Mucosa of gallbladder (tissue), 1 donor: Measurements from ENCODE around the gene CATSPERD. TPM values are rescaled to one million over a fixed set of nuclear protein-coding genes. Genes with fewer than 3 reads are reported as not detected.

Experiments
- DNase-seq: peaks from one replicate; pipeline ENCODE4 v3.0.0-alpha.2; 2020; ENCODE audit warnings: low spot score
- total RNA-seq: library from RNA; stranded (reverse); gene quantifications from one replicate; pipeline ENCODE4 v1.2.1, GENCODE V29; 2021
- donor health status: DM: no; HTN: no; CAD: no.

Gene CATSPERD, protein sequence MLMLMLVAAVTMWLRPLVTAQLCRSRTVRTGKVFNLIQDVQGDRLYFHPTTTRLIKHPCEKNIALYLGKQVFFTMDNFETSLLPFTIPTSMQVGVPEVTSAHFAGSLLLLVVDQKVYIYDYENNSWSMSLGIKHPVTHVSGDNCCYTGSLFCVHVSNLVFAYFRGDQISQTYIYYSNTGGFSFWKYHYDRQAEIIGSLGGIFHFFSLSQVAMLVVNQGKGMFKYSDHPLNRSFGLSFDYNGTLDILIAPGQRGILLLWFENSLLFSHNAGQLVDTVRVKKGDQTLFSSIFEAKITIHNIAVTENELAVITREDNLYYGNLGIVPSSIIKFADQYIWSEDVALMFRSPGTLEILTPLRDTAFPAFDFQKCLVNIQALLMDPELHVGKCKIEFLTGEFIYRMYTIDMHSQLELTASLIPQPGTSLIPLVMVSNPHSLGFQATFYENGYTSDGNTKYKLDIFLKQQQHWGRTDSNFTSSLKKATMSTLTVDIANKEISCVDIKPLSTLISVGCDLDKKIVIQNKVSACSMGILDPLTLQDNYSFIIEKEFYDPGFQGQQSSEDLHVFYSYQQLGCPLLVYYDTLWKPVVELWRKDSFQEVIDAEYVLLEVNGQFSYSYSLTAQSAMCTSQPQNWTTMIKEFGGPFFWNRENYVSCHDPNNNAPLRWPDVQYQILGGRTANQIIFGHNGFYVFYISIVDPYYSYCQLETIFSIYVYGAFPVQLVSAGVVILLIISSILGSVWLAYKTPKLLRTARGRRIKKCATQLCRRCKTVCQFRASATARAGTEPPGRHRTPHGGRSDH
- total RNA-seq, result not detected

DNA sequence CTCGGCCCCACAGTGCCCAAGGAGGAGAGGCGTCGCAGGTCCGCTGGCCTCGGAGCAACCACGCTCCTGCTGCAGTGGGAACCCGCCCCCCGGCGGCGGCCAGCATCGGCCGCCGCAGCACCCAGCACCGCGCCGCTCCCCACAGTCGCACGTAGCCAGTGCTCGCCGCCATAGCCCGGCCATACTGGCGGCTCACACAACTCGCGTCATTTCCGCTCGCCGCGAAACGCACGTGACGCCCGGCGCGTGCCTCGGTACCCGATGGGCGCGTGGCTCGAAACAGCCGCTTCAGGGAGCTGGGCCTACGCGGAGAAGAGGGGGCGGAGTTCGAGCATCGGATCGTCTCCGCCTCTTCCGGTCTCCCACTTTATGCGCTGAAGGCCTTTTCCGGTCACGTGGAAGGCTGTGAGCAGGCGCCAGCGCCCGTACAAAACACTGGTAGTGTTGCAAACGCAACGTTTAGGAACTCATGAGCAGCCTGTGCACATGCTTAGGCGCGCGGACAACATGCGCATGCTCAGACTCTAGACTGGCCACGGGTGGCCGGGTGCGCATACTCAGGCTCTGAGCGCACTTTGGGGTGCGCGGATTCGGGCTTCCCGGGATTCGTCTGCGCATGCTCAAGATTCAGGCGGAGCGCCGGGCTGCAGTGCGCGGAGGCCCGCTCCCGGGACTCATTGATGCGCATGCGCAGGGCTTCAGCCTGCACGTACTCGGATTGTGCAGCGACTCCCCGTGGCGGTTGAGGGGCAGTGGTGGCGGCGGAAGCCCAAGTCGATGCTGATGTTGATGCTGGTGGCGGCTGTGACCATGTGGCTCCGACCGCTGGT lies at the start of gene CATSPERD, which contains the start of gene LONP1:
CATSPERD (plus strand) TSS at position 677 of the 830 bp plus-strand sequence; CDS start at position 778, 101 bp downstream.
LONP1 (minus strand) TSS at position 186 of the 830 bp plus-strand sequence; CDS start at position 172, 14 bp downstream.
- peak; percentile 99 for DNase-seq

DNA sequence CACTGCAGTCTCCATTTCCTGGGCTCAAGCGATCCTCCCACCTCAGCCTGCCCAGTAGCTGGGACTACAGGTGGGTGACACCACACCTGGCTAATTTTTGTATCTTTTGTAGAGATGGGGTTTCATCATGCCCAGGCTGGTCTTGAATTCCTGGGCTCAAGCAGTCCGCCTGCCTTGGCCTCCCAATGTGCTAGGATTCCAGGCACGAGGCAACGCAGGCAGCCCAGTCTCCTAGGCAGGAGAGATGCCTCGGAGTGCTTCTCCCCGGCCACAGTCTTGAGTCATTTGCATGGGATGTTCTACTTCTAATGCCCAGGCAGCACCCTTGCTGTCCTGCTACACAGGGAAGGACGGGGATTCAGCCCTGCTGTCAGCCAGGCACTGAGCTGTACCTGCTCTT lies 48.8 kb upstream of the CATSPERD start:
- no peak for DNase-seq

DNA sequence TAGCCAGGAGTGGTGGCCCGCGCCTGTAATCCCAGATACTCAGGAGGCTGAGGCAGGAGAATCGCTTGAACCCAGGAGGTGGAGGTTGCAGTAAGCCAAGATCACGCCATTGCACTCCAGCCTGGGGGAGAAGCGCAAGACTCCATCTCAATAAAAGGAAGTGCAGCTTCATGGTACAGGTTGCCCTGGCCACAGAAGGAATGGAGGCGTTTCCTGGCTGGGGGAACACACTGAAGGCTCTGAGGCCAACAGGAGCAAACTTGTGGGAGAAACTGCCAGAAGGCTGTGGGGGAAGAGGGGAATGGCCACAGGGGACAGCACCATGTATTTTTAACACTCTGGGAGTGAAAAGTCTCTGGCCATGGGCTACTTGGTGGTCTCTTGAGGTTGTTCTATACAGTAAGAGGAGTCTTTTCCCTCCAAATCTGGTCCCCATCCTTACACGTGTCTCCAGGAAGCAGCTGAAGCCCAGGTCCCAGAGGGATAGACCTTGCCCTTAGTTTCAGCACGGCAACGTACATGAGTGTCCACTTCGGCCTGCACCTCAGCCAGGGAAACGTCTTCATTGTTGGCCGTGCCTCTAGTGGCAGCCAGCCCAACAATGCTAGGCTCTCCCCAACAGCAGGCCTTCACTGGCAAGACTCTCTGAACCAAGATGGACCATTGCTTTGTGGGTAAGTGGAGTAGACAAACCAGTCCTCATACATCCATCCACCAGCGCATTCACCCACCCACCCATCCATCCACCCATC lies 47.6 kb upstream of the CATSPERD start:
- no peak for DNase-seq

DNA sequence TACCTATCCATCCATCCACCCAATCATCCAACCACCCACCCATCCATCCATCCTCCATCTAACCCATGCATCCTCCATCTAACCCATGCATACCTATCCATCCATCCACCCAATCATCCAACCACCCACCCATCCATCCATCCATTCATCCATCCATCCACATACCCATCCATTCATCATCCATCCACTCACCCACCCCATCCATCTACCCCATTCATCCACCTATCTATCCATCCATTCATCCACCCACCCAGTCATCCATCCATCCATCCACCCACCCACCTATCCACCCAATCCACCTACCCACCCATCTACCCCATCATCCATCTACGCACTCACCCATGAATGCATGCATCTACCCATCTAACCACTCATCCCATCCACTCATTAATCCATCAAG lies 46.7 kb upstream of the CATSPERD start:
- DNase-seq, result no peak

DNA sequence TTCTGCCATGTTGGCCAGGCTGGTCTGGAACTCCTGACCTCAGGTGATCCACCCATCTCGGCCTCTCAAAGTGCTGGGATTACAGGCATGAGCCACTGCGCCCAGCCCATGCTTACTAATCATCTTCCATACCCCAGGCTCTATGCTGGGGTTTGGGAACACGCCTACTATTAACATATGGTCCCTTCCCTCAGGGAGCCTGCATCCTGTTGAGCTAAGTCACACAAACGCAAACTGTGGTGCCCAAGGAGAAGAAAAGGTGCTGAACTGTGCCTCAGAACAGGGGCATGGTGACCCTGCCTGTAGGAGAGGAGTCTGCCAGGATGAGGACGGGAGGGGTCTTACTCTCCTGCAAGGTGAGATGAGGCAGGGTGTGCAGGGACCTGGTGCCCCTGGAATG lies 45.7 kb upstream of the CATSPERD start:
- no peak for DNase-seq

DNA sequence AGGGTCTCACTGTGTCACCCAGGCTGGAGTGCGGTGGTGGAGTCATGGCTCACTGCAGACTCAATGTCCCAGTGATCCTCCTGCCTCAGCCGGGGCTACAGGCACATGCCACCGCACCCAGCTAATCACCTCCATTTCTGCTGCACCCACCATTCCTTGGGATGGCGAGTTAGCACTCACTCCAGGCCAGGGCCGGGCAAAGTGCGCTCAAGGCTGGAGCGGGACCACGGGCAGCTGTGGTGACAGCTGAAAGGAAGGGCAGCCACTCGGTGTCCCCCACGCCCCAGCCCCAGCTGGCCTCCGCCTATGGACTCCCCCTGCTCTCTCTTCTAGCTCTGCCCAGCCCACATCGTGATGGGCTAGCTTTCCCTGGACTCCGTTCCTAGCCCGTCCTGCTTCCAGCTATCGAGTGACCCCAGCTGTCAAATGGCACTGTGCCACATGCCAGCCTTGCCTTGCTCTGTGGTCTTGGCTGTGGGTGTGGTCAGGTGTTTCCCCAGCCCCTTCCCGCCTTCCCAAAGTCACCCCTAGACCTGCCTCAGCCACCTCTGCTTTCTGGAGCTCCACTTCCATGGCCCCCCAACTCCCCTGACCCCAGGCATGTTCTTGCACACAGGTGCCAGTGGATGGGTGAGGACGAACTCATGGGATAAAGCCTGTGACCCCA lies 44.2 kb upstream of the CATSPERD start:
- DNase-seq, result no peak

DNA sequence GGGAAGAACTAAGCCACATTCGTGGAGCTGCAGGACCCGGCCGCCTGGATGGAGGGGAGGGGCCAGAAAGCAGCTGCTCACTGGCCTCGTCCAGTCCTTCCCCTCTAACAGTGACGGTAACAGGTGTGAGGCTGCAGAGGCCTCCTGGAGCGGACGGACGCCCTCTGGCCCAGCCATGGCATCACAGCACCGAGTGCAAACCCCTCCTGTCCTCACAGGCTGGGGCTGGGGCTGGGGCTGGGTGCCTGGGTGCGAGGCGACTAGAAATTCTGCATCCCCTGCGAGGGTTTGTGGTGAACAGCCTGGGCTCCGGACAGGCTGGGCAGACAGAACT lies 43.7 kb upstream of the CATSPERD start:
- DNase-seq, result no peak

DNA sequence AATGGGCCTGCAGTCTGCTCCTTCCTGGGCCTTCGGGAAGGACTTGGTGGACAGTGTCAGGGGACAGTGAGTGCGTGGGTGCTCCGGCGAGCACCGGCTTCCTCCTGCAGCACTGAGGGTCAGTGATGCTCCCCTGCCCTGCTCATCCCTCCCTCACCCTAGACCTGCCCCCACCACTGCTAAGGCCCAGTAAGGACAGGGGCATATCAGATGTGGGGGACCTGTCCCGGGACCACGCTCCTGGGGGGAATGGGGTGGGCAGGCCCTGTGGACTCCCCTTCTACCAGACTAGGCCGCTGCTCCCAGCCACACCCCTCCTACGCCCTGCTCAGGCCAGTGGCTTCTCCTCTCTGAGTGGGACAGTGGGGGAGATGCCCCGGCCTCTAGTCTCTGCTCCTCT lies 43.3 kb upstream of the CATSPERD start:
- DNase-seq, result no peak

DNA sequence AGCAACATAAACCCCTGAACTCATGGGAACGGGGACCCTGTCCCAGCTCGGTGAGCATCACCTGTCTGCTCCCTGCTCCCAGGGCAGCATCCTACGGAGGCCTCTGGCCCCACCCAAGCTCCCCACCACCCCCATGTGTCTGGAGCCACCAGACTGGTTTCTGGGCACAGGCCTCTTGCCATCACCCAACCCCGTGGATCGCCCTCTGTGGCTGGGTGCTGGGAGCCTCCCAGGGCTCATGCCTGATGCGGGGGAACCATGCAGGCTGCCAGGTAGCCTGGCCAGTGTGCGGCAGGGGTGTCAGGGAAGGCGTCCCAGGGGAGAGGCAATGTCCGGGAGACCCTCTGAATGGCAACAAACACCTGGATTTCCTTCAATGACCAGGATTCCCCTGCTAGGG lies 42.9 kb upstream of the CATSPERD start:
- DNase-seq, result no peak

DNA sequence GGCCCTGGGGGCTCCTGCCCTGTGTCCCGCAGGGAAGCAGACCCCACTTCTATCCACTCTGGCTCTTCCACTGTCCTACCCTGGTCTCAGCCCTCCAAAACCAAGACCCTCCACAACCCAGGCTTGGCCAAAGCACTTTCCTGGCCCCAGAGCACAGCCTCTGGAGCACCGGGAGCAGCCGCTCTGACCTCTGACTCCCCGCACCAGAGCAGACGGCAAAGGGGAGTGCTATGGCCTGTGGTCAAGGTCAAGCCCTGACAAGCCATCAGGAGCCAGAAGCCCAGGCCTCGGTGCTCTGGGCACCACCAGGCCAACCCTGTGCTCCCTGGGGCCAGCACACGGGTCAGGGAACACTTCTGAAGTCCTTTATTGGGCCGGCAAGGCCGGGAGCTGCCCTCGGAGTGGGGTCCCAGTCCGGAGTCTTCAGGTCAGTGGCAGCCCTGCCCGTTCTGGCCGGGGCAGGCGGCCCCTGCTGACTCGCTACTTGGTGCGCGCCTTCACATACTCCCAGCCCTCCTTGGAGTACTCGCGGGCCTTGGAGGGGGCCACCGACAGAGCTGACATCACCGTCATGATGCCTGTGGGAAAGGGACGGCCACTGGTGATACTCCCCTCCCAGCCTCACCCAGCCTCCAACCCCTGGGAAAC lies 42.2 kb upstream of the CATSPERD start:
- DNase-seq, result no peak

DNA sequence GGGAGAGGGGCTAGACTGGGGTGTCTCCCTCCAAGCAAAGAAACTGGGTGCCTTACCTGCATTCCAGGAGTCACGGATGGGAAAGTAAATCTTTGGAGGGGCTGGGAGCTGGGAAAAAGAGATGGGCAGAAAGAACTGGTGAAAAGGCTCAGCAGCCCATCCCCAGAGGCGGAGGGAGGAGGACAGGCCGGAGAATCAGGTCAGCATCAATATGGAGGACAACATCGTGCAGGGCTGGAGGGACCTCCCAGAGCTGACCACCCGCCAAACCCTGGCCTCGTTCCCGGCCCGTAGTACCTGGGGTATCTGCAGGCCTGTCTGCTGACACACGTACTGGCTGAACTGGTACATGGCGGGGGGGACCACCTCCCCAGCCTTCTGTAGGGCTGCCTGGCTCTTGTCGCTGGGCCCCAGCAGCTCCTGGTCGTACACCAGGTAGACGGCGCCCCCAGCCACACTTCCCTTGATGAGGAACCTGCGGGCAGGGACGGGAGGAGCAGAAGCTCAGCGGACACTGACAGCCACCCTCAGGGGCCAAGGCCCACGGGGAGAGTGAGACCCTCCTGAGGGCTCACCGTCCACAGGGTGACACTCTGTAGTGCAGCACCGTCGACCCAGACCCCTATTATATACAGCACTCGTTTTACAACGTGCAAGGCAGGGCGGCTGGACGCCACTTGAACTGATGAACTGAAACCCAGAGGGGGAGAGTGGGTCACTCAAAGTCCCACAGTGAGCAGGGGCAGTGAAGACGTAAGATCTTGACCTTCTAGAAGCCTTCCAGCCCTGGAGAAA lies 41.0 kb upstream of the CATSPERD start:
- DNase-seq, result no peak

DNA sequence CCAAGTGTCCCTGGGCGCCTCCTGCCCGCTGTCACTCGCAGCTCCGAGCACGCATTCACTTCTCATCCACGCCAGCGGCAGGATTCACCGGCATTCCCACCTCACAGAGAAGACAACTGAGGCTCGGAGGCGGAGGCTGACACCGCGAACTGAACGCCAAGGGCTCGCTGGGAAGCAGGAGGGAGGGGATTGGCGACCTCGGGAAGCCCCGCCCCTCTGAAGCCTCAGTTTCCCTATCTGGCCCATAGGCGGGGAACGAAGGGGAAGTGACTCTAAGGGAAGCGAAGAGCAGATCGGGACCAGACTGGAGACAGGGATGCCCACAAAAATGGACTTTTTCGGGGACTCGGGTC lies 40.4 kb upstream of the CATSPERD start:
- no peak for DNase-seq

DNA sequence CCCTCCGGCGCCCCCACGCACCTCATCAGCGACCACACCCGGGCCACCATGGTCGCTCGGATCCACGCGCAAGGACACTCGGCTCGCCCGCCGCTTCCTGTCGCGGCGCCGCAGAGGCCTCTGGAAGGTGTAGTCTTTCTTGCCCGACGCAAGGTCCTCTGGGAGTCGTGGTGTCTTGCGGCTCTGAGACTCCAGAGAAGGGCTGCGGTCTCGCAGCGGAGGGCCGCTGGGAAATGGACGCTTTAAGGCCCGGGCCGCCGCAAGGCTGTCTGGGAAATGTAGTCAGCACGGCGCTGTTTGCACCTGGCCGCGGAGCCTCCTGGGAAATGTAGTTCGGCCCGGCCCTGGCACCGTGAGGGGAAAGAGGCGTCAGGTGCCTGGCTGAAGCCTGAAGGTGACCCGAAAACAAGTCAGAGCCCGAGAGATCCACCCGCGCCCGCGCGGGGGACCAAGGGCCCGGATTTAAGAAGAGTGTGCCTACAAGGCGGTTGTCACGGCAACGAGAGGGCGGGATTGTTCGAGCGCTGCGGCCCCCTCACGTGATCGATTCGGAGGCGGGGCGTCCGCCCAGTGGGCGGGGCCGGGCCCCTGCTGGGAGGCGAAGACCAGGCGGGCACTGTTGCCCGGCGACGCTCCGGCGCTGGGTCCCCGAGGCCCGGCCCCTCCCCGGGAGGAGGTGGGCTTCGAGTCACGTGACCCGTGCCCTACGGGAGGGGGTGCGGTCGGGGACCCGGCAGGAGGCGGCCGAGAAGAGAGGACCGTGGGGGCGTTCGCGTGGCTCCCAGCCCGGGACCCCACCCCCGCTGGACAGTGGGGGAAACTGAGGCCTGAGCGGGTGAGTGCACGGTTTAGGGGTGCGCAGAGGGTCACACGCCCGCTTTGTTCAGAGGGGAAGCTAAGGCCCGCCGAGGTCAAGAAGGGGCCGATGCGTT lies 39.7 kb upstream of the CATSPERD start, which contains the start of the genes HSD11B1L and MICOS13:
HSD11B1L (plus strand) TSS at position 591 of the 932 bp plus-strand sequence. CDS start 3,806 bp downstream, outside the sequence.
MICOS13 (minus strand) TSS at position 80 of the 932 bp plus-strand sequence; CDS start at position 50, 30 bp downstream.
- peak; percentile 99 for DNase-seq

DNA sequence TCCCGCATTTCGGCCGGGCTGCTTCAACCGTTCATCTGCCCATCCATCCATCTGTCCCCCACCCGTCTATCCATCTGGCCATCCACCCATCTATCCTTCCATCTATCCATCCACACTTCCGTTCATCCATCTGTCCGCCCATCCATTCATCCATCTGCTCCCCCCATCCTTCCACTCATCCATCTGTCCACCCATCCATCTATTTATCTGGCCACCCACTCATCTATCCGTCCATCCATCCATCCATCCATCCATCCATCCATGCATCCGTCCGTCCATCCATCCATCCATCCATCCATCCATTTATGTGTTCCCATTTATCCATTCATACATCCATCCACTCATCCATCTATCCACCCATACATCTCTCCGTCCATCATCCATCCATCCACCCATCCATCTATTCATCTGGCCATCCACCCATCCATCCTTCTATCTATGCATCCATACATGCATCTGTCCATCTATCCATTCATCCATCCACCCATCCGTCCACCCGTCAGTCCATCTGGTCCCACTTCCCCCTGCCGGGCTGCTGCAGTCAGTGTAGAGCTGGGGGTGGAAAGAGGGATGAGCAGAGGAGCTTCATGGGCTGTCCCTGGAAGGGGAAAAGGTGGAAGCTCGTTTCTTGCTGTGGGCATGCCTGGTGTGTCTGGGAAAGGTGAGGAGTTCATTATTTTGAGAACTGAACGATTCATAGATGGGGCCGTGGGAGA lies 38.9 kb upstream of the CATSPERD start:
- no peak for DNase-seq

DNA sequence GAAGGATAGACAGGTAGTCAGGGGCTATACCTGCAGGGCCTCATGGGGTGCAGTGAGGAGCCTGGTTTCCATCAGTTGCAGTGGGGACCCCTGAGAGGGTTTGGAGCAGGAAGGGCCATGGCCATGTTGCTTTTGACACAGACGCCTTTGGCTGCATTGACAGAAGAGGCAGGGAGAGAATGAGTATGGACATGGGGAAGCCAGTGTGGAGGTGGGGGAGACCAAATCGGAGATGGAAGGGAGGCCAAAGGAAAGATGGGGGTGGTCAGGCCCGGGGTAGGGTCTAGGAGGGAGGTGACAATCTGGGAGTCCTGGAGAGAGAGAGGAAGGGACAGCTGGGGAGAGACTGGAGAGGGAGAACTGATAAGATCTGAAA lies 38.3 kb upstream of the CATSPERD start:
- no peak for DNase-seq

DNA sequence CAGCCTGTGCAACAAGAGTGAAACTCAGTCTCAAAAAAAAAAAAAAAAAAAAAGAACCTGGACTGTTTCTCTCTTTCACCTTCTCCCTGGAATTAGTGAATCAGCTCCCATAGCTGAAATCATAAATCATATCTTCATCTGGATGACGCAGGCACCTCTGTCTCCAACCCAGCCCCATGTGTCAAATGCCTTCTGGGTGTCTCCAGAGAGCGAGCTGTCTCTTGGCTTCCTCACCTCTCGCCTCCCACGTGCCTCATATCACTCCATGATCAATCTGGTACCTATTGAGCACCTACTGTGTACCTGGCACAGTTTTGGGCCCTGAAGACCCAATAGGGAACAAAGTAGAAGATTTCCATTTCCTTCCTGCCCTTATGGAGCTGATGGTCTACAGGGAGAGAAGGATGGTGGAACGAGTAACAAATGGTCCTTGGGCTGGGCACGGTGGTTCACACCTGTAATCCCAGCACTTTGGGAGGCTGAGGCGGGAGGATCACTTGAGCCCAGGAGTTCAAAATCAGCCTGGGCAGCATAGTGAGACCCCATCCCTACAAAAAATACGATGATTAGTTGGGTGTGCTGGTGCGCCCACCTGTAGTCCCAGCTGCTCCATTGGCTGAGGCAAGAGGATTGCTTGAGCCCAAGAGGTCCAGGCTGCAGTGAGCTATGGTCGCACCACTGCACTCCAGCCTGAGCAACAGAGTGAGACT lies 37.1 kb upstream of the CATSPERD start:
- no peak for DNase-seq
